Activated CD4-positive, alpha-beta T cell treated with anti-CD3 and anti-CD28 coated beads for 36 hours (primary cell): ENCODE data around the gene GLCCI1. TPM values are rescaled to one million over a fixed set of nuclear protein-coding genes. Genes with fewer than 3 reads are reported as not detected.

Source experiments
- ATAC-seq: fragments of 200-7000 bp; cut with Tn5 transposase; one replicate; pipeline ENCODE4 v1.10.0; 2021; ENCODE audit warnings: mild to moderate bottlenecking, moderate library complexity
- CTCF ChIA-PET: fragments of 350-600 bp; sonication (Branson Sonifier 250); formaldehyde crosslinking; loops from one replicate; lab custom pipeline; 2021; ENCODE audit warnings: antibody characterized with exemption; lab: Charles Lee
- POLR2A ChIA-PET: fragments of 350-600 bp; sonication (Branson Sonifier 250); formaldehyde crosslinking; loops from one replicate; lab custom pipeline; 2021; ENCODE audit warnings: antibody characterized with exemption, inconsistent platforms; lab: Charles Lee
- DNase-seq: peaks from one replicate; pipeline ENCODE4 v3.0.0-alpha.2; 2020
- H3K27ac Mint-ChIP-seq: one replicate; pipeline ENCODE4 v1.8.0; 2021; ENCODE audit warnings: mixed read lengths
- H3K27me3 Mint-ChIP-seq: one replicate; pipeline ENCODE4 v1.8.0; 2021; ENCODE audit warnings: mixed read lengths
- H3K36me3 Mint-ChIP-seq: one replicate; pipeline ENCODE4 v1.8.0; 2021; ENCODE audit warnings: low read depth, mixed read lengths
- H3K4me1 Mint-ChIP-seq: one replicate; pipeline ENCODE4 v1.8.0; 2021; ENCODE audit warnings: mixed read lengths
- H3K4me3 Mint-ChIP-seq: one replicate; pipeline ENCODE4 v1.8.0; 2021; ENCODE audit warnings: mild to moderate bottlenecking, moderate library complexity, mixed read lengths
- H3K9me3 Mint-ChIP-seq: one replicate; pipeline ENCODE4 v1.8.0; 2021; ENCODE audit warnings: low read depth, mixed read lengths
- intact Hi-C, 2 experiments: fragments of 100-400 bp; cut with DNase I in 1 of 2; cut with micrococcal nuclease in 1 of 2; formaldehyde crosslinking; loops; one replicate each; pipeline versions ENCODE4 v1.14.2 to v1.15.1; 2022 to 2024; cut with DNase I, micrococcal nuclease
- total RNA-seq, 2 experiments: library from RNA; stranded (reverse); gene quantifications; one replicate each; pipeline ENCODE4 v1.2.3, GENCODE V29; 2021

GLCCI1 gene
- total RNA-seq, 2 experiments from 2014 or later: 12.3 to 15.1 TPM

DNA sequence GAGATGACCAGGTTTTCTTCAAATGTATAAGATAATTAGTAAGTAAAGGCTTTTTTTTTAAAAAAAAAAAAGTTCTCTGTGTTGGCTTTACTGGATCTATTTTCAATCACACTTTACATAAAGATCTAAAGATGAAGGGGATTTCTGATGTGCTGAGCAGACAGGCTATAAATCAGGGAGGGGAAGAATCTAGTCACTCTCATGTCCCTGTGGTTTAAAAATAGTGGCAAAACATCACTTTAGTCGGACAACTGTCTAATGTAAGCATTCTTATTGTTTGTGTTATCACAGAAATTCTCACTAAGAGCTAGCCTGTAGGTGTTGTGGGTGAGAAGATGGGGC lies 160.7 kb downstream of the GLCCI1 start:
- H3K9me3 Mint-ChIP-seq: no peaks in the 10 kb centered on the region
- peaks cover 3% of the 10 kb centered on the region for H3K36me3 Mint-ChIP-seq
- DNase-seq (no peak), ATAC-seq (no peak)
- intact Hi-C loops: loop anchor here (5.0 to 10.0 kb wide), 3 partner anchors 357 to 944 kb away; partner anchors contain the start of genes C1GALT1 (in 2 of the 2) and MIOS (in 1 of the 2)
- ChIA-PET CTCF (no interaction called here), POLR2A (no interaction called here)
- peaks cover 2% of the 10 kb centered on the region for H3K27me3 Mint-ChIP-seq
- H3K4me3 Mint-ChIP-seq: no peak overlapping the region
- H3K4me1 Mint-ChIP-seq: peaks cover 93% of the 10 kb centered on the region
- H3K27ac Mint-ChIP-seq: no peak overlapping the region

- Mint-ChIP-seq H3K27ac (no peak overlapping the region), H3K4me1 (peaks cover 88% of the 10 kb centered on the region), H3K4me3 (no peak overlapping the region), H3K36me3 (peaks cover 3% of the 10 kb centered on the region), H3K9me3 (no peaks in the 10 kb centered on the region), H3K27me3 (peaks cover 2% of the 10 kb centered on the region)
- intact Hi-C loops: no loop called here
- ATAC-seq (no peak), DNase-seq (no peak)
- ChIA-PET CTCF (no interaction called here), POLR2A (no interaction called here)
Measured at GRCh38 chr7:8130663-8131062, 162.1 kb downstream of the GLCCI1 start.

DNA sequence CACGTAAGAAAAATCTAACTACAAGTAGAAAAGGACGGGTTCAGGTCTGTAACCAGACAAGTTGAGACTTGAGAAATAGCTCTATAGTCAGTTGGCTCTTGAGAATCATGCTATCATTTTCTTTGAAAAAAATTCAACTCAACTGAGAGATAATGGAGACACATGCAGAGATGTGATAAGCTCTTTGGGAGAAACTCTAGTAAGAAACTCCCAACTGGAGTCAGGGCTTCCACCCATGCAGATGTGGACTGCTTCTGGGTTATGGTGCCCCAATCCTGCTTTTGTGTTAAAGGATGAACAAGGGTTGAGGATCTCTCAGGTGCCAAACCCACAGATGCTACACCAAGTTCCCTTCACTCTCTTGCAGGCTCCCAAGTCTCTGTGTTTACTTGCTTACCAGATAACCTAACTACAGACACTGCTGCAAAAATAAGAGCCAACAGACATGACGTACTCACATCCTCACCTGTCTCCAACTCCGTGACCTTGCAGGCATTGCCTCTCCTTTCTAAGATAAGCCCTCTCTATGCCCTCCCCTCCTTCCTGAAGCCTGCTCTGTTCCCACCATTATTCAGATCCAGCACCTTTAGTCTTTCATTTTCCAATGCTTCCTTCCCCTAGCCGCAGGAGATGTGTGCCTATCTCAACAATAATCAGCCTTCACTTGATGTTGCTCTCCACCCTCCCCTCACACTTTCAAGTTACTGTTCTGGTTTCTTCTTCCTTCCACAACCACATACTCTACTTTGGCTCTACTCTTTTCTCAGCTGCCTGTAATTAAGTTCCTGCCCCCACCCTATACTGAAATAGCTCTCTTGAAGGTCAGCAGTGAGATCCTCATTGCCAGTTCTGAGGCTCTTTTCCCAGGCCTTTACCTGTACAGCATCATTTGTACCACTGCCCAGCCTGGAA lies 163.4 kb downstream of the GLCCI1 start:
- peak overlapping the region; percentile 74 for H3K27ac Mint-ChIP-seq
- H3K4me1 Mint-ChIP-seq: peaks cover 75% of the 10 kb centered on the region
- intact Hi-C loops: no loop called here
- H3K9me3 Mint-ChIP-seq: no peaks in the 10 kb centered on the region
- peaks cover 2% of the 10 kb centered on the region for H3K27me3 Mint-ChIP-seq
- DNase-seq: no peak
- CTCF ChIA-PET: interaction anchor here (1.0 kb wide), 1 partner anchor 158 kb away, joined by 3 read pairs; no protein-coding TSS in a partner anchor
- POLR2A ChIA-PET: no interaction called here
- ATAC-seq: peak; percentile 16
- H3K36me3 Mint-ChIP-seq: peaks cover 3% of the 10 kb centered on the region
- H3K4me3 Mint-ChIP-seq: peak overlapping the region; percentile 21

DNA sequence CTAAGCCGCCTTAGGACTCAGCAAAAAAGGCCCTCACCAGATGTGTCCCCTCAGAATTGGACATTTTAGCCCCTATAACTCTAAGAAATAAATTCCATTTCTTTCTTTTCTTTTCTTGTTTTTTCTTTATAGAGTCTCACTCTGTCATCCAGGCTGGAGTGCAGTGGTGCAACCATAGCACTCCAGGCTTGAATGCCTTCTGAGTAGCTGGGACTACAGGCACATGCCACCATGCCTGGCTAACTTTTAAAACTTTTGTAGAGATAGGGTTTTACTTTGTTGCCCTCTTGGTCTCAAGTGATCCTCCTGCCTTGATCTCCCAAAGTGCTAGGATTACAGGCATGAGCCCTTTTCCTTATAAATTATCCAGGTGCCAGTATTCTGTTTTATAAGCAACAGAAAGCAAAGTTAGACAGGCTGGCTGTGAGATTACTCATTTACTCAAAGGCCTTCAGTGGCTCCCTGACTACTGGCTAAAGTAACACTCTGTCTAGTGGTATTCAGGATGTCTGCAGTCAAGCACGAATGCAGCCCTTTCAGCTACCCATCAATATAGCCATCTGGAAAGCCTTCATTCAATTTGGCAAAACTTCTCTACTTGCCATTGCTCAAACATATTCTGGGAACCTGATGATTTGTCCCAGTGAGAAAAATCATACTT lies 164.7 kb downstream of the GLCCI1 start:
- DNase-seq: no peak
- no peak overlapping the region for H3K27ac Mint-ChIP-seq
- H3K27me3 Mint-ChIP-seq: no peaks in the 10 kb centered on the region
- no peak for ATAC-seq
- H3K4me3 Mint-ChIP-seq: no peak overlapping the region
- H3K4me1 Mint-ChIP-seq: peaks cover 64% of the 10 kb centered on the region
- intact Hi-C loops: no loop called here
- ChIA-PET POLR2A (interaction anchor here (1.4 kb wide), 1 partner anchor 493 kb away, joined by 6 read pairs; the partner anchor contains the start of gene UMAD1), CTCF (interaction anchor here (0.8 to 1.4 kb wide), 4 partner anchors 8 to 93 kb away, joined by 3 to 4 read pairs (median 3); no protein-coding TSS in a partner anchor)
- no peaks in the 10 kb centered on the region for H3K36me3 Mint-ChIP-seq
- H3K9me3 Mint-ChIP-seq: no peaks in the 10 kb centered on the region

DNA sequence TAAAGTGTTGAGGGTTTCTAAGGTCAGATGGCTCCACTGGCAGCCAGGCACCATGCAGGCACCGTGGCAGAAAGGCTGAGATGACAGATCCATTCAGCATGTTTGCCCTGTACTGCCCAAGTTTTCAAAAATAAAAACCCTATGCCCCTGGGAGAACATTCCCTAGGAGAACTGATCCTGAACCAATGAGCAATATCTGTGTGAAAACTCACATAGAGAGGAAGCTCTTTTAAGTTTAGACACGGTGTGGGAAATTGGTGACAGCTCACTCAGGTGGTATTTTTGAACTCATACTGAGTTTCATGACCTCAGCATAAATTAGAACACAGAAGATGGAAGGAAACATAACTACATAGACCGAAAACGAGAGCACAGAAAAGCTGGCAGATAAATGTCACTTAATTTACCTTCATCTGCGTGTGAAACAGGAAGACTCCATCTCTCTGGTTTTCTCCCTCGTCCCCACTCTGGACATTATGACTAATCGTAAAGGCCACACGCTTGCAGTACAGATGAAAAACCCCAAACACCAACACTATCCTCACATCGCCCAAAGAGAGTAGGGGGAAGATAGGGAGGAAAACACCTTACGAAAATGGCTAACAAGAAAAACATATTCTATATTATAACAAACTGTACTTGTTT lies 165.6 kb downstream of the GLCCI1 start:
- intact Hi-C loops: loop anchor here (1.0 to 2.0 kb wide), 6 partner anchors 8 to 493 kb away; partner anchors contain the start of genes GLCCI1 (in 1 of the 2) and UMAD1 (in 1 of the 2)
- Mint-ChIP-seq H3K4me1 (peaks cover 56% of the 10 kb centered on the region), H3K27ac (peak overlapping the region; percentile 79), H3K4me3 (peak overlapping the region; percentile 22), H3K27me3 (no peaks in the 10 kb centered on the region), H3K9me3 (no peaks in the 10 kb centered on the region), H3K36me3 (no peaks in the 10 kb centered on the region)
- CTCF ChIA-PET: interaction anchor here (0.5 to 1.4 kb wide), 7 partner anchors 9 to 494 kb away, joined by 3 to 4 read pairs (median 3); no protein-coding TSS in a partner anchor
- POLR2A ChIA-PET: interaction anchor here (0.7 to 2.3 kb wide), 4 partner anchors 9 to 494 kb away, joined by 3 to 22 read pairs (median 5); partner anchors contain the start of gene UMAD1
- ATAC-seq (peak; percentile 84), DNase-seq (peak; percentile 60)

GRCh38 chr7:8135417-8135816 lies 166.8 kb downstream of the GLCCI1 start:
- ChIA-PET POLR2A (interaction anchor here (0.6 to 2.3 kb wide), 2 partner anchors 10 to 123 kb away, joined by 3 to 22 read pairs; no protein-coding TSS in a partner anchor), CTCF (interaction anchor here (0.8 kb wide), 1 partner anchor 978 kb away, joined by 3 read pairs; no protein-coding TSS in a partner anchor)
- Mint-ChIP-seq H3K9me3 (no peaks in the 10 kb centered on the region), H3K36me3 (no peaks in the 10 kb centered on the region), H3K4me1 (peaks cover 48% of the 10 kb centered on the region), H3K27ac (no peak overlapping the region), H3K4me3 (no peak overlapping the region), H3K27me3 (no peaks in the 10 kb centered on the region)
- ATAC-seq (peak; percentile 50), DNase-seq (no peak)
- intact Hi-C loops: loop anchor here (2.0 kb wide), 3 partner anchors 41 to 495 kb away; partner anchors contain the start of genes GLCCI1 (in 1 of the 2) and UMAD1 (in 1 of the 2)

GRCh38 chr7:8136051-8136730 lies 167.6 kb downstream of the GLCCI1 start:
- Mint-ChIP-seq H3K27ac (no peak overlapping the region), H3K36me3 (no peaks in the 10 kb centered on the region), H3K4me3 (no peak overlapping the region), H3K27me3 (no peaks in the 10 kb centered on the region), H3K4me1 (peaks cover 44% of the 10 kb centered on the region), H3K9me3 (no peaks in the 10 kb centered on the region)
- ATAC-seq: no peak
- CTCF ChIA-PET: interaction anchor here (0.8 kb wide), 1 partner anchor 979 kb away, joined by 3 read pairs; no protein-coding TSS in a partner anchor
- DNase-seq: no peak
- intact Hi-C loops: no loop called here
- POLR2A ChIA-PET: interaction anchor here (0.6 to 2.3 kb wide), 2 partner anchors 11 to 124 kb away, joined by 3 to 22 read pairs; no protein-coding TSS in a partner anchor
